DMS153 treated with DMSO at 0.1 percent for 48 hours (cell line): ENCODE measurements around the gene ITK.
"Not testable (repeated sequence)": the region's sequence is repeated elsewhere in the genome, so short reads cannot be mapped to it uniquely, and the experiment has no call there.

ENCODE experiments used
- DNase-seq: peaks from one replicate; lab custom pipeline; 2025; ENCODE audit not compliant: unreplicated experiment; lab: John Stamatoyannopoulos, UW

The ITK gene

DNA sequence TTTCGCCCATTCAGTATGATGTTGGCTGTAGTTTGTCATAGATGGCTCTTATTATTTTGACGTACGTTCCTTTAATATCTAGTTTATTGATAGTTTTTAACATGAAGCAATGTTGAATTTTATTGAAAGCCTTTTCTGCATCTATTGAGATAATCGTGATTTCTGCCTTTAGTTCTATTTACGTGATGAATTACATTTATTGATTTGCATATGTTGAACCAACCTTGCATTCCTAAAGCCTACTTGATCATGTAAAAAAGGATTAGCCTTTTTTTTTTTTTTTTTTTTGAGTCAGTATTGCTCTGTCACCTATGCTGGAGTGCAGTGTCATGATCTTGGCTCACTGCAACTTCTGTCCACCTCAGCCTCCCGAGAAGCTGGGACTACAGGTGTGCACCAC is 25.1 kb downstream of the ITK start:
- DNase-seq: no peak

DNA sequence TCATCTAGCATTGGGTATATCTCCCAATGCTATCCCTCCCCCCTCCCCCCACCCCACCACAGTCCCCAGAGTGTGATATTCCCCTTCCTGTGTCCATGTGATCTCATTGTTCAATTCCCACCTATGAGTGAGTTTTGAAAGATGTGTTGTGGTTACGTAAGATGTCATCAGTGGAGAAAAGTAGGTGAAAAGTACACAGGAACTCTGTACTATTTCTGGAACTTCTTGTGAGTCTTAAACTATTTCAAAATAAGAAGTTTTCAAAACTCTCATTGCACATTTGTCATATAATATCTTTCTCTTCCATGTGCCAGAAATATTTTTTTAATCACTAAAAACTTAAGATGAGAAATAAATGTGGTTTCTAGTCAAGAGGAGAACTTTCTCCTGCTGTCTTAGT is 30.0 kb downstream of the ITK start:
- DNase-seq: not testable (repeated sequence)

DNA sequence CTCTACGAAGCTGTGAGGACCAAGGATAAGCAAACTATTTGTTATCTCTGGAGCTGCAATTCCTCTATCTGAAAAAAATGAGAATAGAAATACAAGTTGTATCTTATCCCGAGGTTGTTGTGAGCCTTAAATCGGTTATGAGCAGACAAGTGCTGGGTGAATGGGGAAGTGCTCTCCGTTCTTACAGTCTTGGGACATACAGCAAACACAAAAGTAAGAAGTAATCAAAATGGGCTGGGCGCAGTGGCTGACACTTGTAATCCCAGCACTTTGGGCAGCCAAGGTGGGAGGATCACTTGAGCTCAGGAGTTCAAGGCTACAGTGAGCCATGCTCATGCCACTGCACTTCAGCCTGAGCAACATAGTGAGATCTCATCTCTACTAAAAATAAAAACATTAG is 31.7 kb downstream of the ITK start:
- DNase-seq: no peak

DNA sequence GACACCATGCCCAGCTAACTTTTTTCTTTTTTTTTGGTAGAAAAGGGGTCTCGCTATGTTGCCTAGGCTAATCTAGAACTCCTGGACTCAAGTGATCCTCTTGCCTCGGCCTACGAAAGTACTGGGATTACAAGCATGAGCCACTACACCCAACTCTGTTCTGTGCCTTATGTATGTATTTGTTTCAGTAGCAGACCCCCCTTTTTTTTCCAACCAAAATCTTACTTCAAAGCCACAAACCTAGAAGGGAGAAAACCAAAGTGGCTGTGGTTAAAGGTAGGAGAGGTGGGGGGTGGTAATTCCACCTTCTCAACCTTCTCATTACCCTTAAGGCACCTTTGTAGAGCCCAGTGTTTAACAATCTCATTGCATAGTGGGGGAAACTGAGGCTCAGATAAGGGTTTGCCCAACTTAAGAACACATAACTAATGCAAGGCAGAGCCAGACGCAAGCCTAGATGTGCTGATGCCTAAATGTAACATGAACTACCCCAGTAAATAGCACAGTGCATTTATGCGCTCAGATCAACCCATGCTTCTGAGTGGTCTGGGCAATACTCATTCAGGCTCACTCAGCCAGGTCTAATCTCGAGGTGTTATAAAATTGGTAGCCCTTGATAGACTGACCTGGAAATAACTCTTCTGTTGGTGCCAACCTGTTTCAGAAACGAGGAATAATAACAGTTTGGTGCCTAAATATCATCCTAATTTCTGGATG is 33.0 kb downstream of the ITK start:
- DNase-seq: no peak

DNA sequence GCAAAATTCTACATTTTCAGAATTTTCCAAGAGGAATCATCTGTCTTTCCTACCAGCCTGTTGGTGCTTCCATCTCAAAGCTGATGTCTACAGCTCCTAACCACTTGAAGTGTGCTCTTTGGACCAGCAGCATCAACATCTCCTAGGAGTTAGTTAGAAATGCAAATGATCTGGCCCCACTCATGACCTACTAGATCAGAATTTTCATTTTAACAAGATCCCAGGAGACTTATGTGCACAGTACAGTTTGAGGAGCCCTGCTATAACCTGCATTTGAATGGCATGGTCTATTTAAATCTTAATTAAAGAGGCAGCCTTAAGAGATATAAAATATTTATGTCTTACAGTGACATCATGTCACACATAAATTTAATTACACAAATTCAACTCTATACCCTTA is 33.8 kb downstream of the ITK start:
- DNase-seq: no peak

DNA sequence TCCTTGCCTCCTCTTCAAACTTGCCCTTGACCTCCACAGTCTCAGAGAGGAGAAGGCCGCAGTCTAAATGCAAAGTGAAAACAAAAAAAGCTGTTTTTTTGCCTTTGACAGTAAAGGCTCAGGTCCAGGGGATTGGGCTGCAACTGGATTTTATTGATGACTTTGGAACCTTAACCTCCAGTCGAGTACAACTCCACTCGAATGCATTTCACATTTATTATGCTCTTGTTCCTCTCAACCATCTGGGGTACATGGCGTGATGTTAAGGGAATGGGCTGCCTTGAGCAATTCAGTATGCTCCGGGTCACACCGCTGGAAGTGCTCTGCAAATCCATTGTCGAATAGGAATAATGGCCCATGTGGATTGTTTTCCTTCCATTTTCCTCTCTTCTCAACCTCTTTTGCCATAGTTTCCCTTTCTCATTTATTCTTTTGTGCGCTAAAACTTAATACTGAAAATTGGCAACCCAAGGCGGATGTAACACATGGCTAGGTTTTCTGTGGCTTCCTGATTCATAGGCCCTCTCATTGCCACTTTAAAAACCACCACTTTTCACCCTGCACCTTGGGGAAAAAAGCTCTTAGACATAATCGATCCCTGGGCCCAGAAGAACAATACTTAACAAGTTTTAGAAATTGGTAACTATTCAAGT is 34.3 kb downstream of the ITK start:
- no peak for DNase-seq

DNA sequence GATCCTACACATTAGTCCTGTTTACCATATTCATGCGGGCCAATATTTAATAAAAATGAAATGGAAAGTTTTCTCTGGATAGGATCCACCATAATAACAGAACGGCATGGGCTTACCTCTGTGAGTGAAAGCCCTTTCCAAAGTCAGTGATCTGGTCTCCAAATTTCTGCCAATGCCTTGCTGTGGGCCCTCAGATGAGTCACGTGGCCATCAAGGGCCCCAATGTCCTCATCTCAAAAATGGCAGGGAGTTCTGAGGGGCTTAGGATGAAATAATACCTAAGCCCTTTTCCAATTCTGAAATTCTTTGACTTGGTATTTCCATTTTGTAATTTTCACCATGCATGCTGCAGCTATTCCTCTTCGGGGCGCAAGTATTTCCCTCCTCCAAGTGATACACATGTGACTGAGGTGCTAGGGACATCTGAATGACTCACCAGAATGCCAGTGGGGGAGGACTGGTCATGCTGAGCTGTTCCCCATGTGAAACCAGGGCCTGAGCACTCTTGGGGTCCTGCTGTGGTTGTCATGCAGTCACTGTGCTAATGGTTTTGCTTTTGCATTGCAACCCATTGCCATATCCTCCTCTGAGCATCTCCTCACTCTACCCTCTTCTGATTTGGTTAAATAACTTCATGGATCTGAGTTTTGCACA is 35.0 kb downstream of the ITK start:
- DNase-seq: no peak

DNA sequence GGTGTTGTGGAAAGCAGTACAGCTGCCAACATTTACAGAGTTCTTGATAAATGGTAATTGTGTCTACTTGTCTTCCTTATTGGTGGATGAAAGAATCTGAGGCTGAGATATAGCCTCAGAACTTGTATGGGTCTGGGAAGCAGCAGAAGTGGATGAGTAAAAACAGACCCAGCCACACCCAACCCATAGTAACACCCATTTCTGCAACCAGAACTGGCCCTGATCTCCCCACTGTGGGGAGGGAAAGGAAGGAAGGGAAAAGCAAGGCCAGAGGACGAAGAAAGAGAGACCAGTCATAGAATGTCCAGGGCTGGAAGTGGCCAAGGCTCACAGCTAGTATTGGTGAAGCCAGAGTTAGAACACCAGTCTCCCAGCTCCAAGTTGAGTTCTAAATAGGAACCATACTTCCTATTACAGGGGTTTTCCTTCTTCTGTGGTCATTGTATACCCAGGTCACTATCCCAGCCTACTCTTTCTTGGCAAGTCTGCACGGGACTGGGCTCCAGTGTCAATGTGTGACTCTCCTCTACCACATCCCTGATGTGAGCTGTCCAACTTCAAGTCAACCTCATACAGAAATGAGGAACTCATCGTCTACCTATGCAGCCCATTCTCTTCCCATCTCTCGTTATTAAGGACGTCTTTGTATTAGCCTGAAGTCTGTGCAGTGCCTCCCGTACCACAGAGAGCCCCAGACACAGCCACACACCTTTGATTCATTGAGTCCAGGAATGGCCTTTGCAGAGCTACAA is 35.9 kb downstream of the ITK start:
- no peak for DNase-seq

DNA sequence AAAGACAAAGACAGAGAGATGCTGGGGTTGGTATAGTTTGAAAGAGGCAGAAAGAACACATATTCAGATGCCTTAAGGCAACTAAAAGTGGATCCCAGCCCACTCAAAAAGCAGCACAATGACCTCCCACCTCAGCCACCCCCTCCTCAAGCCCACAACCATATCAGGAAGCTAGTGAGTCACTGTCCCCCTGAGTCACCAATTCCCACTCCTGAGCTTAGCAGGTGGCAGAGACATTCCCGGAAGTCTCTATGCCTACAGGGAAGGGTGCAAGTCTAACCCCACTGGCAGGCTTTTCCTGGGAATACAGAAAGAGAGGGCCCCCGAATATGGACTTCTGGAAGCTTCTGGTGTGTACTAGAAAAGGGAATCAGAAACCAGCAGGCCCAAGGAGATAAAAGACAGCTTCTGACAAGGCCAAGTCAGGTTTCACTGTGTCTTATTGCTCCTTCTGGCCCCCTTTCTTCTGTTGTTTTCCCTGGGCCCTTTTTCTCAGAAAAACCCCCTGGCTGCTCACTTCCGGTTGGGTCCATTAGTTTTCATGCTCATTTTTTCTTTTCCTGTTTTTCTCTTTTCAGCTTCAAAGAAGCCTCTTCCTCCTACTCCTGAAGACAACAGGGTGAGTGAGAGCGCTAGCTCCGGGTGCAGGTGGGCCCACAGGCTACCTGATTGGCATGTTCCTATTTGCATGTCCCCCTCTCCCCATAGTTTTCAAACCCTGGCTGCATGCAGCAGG is 36.8 kb downstream of the ITK start:
- no peak for DNase-seq

DNA sequence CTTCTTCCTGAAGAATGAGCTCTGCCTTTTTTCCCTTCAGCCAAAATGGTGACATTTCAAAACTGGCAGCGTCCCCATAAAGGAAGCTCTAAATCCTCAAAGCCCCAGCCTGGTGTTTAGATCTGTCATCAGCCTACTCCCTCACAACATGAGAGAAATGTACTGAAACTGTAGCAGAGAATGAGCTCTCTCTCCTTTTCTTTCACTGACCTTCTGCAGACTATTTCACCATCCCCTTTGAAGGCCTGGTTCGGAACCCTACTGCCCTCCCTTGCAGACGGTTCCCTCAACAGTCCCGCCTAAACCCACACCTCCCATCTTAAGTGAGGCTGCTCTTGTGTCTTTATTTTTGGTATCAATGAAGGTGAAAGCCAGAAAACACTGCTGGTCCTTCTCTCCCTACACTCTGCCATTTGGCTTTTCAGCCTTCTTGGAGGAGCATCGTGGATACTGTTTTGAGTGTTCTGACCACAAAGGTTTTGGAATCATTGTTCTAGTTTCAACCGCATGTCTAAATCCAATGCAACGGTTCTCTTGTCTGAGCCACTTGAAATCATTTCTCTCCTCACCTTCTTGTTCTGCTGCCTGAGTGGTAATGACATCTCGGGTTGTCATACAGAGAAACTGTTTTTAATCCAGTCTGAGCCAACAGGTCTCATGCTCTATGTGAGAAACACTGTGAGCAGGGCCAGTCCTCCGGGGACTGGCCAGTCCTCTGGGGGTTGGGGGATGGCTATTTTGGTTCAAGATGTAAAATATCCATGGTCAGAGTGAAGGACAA is 39.0 kb downstream of the ITK start:
- no peak for DNase-seq

DNA sequence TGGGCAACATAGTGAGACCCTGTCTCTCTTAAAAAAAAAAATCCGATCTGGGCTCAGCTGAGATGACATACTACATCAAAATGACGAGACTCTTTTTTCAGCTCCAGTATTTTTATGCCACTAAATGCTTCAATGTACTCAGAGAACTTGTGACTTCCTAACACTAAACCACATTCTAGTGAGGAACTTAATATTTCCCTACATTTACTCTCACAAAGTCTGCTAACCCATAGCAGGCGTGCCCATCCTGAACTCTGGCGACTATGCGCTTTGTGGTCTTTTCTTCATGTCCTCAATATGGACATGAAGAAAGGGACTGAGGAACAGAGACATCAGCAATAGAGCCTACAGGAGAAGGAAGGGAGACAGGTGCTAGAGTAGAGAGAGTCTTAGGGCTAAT is 41.3 kb downstream of the ITK start:
- no peak for DNase-seq

DNA sequence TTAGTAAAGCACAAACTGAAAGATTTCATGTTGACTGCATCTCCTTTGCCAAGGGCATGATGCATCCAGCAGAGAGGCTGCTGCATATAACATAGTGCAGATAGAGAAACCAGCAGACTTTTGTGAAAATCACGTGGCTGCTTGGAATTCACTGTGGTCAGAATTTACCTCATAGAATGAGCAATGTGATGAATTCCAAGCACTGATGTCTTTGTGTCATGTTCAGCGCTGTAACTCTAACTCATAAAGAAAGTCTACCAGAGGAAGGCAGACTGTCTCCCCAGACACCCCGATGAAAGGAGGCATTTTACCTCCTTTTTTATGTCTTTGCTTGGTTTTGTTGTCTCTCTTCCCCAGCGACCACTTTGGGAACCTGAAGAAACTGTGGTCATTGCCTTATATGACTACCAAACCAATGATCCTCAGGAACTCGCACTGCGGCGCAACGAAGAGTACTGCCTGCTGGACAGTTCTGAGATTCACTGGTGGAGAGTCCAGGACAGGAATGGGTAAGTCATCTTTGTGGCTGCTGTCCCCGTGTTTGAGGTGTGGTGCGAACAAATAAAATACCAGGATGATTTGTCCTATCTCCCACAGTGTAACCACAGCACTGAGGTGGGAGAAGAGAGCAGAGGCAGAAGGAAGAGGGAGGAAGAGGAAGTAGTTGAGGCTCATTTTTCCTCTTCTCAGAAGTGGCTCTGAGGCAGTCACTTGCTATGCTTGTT is 42.0 kb downstream of the ITK start:
- DNase-seq: no peak

DNA sequence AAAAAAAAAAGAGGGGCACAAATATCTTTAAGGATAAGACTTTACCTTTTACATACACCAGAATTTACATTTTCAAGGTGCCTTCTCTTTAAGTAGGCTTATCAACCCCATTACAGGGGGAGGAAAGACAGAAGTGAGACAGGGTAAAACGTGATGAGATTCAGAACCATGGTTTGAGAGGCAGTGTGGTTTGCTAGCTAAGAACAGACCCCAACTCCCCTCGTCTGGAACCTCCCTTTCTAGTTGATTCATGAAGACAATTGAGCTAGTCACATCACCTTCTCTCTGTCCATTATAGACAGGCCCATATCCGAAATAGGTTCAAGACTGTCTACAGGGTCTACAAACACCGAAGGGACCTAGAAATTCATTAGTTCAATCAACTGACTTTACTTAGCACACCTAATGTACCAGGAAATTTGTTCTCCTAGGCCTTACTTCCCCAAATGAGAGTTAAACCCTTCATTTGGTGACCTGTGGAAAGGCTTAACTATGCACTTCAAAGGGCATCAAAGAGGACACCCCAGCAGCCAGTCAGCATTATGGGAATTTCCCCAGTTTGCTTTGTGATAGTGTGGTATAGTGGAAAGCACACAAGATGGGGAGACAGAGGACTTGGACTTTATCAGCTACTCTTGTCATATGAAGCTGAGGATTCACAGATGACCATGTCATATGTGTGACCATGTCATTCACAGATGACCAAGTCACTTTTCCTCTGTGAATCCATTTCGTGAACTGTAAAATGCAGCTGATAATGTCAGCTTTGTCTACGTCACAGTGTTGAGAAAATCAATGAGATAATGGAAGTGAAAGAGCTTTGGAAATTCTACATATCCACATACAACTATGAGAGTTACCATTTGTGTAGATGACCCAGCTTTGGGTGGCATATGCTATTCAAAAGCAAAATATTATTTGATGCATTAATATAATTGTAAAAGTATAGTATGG is 45.1 kb downstream of the ITK start:
- DNase-seq: no peak

DNA sequence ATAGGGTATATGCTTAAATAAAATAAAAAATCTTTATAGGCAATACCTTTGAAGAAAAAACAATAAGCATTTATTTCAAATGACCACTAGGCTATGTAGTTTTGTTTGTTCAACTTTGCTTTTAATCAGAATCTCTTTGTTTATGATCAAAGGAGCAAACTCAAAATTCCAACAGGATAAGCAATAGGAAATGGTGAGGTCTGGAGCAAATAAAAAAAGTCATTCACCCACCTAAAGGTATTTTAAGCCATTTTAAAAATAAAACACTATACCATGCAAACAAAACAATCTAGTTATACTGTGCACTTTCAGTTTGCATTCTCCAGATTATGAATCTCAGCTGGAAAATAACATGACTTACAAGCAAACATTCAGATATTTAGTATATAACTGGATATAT is 50.0 kb downstream of the ITK start:
- no peak for DNase-seq

DNA sequence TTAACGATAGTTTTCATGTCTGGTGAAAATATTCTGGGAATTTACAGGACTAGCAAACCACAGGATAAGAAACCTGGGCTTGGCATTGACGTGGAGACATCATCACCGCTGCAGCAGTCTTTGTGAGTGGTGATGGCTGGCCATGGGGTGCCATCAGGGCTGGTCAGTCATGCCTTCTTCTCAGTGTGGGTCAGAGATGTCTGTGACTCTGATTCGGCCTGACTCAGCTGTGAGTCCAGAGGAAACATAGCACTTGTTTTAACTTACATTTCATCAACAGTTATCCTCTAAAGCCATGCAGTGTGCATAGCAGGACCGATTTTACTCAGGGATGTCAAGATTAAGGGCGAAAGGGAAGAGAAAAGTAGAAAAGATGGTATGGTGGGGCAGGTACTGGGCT is 52.1 kb downstream of the ITK start:
- no peak for DNase-seq

DNA sequence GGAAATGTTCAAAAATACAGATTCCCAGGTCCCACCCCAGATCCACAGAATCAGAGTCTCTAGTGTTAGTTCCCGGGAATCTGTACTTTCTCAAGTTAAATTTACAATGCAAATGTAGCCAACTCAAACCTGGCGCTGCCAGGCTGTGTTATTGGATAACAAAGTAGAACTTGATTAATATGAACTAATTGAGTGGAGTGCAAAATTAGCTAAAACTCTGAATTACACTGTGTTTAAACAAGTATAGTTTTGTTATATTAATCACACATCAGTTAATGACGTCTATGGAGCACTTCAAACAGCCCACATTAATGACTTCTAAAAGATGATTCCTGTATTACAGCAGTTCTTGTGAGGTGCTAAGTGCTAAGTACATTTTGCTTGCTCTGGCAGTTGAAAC is 52.9 kb downstream of the ITK start:
- DNase-seq: no peak

DNA sequence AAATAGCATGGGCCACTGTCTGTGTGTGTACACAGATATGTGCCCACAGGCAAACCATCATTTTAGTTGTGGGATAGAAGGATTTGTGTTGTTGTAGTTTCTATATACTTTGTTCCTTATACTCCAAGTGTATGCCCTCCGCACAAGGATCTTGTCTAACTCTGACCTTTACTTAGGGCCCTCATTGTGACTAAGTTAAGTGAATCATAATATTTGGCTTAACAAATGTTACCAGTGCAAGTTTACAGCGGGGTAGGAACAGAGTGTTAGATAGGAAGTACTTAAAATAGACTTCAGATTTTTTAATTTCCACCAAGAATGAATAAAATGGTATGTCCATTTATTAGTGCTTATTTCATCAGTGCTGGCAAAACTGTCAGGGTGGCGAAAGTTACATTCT is 55.8 kb downstream of the ITK start:
- DNase-seq: no peak

DNA sequence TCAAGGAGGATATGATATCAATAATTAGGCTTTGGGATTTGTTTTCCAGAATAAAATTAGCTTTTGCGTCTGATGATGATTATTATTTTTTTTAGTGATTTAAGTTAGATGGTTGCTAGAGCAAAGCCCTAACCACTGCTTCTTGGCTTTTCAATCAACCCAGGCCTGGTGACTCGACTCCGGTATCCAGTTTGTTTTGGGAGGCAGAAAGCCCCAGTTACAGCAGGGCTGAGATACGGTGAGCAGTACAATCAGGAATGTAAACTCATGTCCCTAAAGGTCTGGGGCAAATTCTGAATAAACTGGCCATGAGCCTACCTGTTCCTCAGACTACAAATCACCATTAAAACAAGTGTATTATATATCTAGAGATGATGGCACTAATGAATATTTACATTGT is 60.8 kb downstream of the ITK start:
- no peak for DNase-seq

DNA sequence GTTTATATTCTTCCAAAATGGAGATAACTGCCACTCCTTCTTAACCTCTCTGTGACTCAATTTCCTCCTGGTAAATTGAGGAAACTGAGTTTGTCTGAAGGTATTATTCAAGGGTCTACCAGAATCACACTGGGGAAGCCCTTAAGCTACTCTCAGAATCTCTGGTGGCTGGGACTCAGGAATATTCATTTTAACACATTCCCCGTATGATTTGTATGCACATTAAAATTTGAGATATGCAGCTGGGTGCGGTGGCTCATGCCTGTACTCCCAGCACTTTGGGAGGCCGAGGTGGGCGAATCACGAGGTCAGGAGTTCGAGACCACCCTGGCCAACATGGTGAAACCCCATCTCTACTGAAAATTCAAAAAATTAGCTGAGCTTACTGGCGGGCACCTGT is 64.1 kb downstream of the ITK start:
- not testable (repeated sequence) for DNase-seq
